Measurements from ENCODE around the gene ALKBH4.

DNA sequence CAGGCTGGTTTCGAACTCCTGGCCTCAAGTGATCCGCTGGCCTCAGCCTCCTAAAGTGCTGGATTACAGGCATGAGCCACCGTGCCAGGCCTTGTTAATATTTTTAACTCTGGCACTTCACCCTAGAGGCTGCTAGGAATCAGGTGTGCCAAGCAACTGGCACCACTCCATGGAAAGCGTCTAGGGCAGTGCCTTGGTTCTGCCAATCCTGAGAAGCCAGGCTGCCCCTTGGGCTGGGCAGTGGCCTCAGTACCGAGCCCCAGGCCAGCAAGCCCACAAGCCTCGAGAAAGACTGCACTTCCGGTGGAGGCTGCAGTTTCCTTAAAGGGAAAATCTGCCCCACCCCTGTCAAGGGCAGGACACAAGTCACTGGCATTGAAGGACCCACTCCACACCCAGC is 11.3 kb downstream of the ALKBH4 start:
- TF ChIP-seq EP300 (conservative IDR thresholded peaks at IDR 0.05; ENCODE audit: poor library complexity, severe bottlenecking) (no peak), TAF1 (IDR thresholded peaks at IDR 0.05; ENCODE audit: low read depth) (no peak), EZH2 (IDR thresholded peaks at IDR 0.05; ENCODE audit: borderline replicate concordance, insufficient read depth, low read length, poor library complexity, severe bottlenecking) (no peak)
- TF ChIP-seq, protein P1, sequence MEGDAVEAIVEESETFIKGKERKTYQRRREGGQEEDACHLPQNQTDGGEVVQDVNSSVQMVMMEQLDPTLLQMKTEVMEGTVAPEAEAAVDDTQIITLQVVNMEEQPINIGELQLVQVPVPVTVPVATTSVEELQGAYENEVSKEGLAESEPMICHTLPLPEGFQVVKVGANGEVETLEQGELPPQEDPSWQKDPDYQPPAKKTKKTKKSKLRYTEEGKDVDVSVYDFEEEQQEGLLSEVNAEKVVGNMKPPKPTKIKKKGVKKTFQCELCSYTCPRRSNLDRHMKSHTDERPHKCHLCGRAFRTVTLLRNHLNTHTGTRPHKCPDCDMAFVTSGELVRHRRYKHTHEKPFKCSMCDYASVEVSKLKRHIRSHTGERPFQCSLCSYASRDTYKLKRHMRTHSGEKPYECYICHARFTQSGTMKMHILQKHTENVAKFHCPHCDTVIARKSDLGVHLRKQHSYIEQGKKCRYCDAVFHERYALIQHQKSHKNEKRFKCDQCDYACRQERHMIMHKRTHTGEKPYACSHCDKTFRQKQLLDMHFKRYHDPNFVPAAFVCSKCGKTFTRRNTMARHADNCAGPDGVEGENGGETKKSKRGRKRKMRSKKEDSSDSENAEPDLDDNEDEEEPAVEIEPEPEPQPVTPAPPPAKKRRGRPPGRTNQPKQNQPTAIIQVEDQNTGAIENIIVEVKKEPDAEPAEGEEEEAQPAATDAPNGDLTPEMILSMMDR (IDR thresholded peaks at IDR 0.05; ENCODE audit: poor library complexity, severe bottlenecking): no peak
- TF ChIP-seq, protein P2, sequence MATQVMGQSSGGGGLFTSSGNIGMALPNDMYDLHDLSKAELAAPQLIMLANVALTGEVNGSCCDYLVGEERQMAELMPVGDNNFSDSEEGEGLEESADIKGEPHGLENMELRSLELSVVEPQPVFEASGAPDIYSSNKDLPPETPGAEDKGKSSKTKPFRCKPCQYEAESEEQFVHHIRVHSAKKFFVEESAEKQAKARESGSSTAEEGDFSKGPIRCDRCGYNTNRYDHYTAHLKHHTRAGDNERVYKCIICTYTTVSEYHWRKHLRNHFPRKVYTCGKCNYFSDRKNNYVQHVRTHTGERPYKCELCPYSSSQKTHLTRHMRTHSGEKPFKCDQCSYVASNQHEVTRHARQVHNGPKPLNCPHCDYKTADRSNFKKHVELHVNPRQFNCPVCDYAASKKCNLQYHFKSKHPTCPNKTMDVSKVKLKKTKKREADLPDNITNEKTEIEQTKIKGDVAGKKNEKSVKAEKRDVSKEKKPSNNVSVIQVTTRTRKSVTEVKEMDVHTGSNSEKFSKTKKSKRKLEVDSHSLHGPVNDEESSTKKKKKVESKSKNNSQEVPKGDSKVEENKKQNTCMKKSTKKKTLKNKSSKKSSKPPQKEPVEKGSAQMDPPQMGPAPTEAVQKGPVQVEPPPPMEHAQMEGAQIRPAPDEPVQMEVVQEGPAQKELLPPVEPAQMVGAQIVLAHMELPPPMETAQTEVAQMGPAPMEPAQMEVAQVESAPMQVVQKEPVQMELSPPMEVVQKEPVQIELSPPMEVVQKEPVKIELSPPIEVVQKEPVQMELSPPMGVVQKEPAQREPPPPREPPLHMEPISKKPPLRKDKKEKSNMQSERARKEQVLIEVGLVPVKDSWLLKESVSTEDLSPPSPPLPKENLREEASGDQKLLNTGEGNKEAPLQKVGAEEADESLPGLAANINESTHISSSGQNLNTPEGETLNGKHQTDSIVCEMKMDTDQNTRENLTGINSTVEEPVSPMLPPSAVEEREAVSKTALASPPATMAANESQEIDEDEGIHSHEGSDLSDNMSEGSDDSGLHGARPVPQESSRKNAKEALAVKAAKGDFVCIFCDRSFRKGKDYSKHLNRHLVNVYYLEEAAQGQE (IDR thresholded peaks at IDR 0.05; ENCODE audit: borderline replicate concordance): no peak
